GM18508 (cell line): Measurements from ENCODE around the gene POLR3E.
"Not testable (repeated sequence)": the region's sequence is repeated elsewhere in the genome, so short reads cannot be mapped to it uniquely, and the experiment has no call there.

Experiments used
- ATAC-seq: cut with Tn5 transposase; IDR thresholded peaks from one replicate; pipeline ENCODE4 v1.9.1; 2021; ENCODE audit warnings: moderate number of reproducible peaks; ENCODE audit not compliant: insufficient read depth, unreplicated experiment

The POLR3E gene

DNA sequence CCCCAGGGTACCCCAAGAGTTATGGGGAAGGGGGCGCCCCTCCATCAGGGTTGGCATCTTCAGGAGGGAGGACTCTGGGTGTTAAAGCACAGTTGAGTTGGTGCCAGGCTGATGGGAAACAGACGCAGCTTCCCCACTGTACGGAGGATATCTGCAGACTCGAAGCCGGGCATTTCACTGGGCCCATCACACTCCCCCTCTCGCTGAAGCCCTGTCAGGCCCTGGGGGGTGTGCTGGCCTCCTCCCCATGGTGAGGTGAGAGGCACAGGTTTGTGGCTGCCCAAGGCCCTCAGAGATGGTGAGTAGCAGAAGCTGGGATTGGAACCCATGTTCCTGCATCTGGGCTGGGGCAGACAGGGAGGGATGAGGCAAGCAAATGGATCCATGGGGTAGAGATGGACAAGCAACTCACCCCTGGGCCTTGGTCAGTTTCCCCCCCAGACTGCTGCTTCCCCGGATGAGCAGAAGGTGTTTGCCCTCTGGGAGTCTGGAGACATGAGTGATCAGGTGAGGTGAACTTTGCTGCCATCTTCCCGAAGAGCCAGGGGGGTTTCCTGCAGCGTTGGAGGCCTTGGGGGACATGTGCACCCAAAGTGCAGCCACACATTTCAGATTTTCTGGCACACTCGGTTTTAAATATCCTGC is 31.0 kb downstream of the POLR3E start:
- no peak for ATAC-seq

DNA sequence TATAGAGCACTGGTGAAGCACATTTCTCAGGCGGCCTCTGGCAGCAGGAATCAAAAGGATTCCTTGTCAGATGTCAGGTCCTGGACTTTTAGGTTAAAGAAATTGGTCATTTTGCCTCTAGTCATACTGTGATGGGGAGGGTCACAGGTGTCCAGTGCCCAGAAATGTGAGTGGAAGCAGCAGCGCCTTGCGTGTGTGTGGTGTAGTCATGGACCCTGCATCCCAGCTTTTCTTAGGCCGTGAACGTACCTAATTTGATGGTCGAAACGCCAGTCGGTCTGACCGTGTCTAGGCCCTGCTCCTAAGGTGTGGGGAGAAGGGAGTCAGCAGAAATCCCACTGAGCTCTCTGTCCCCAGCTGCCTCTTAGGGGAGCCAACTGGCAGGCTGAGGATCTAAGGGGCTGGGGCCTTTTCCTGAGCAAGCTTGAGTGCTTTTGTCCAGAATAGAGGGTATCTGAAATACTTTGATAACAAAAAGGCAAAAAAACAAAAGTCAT is 32.0 kb downstream of the POLR3E start:
- no peak for ATAC-seq

- no peak for ATAC-seq
These were observed 33.1 kb downstream of the POLR3E start for GRCh38 chr16:22330326-22330725.

- no peak for ATAC-seq
These were observed 36.3 kb downstream of the POLR3E start for GRCh38 chr16:22333457-22333994.

- no peak for ATAC-seq
These were observed 38.5 kb downstream of the POLR3E start for GRCh38 chr16:22335668-22336246.

GRCh38 chr16:22336581-22336980 is 39.4 kb downstream of the POLR3E start:
- ATAC-seq = no peak

- no peak for ATAC-seq
These were observed 39.8 kb downstream of the POLR3E start for GRCh38 chr16:22337045-22337444.

- ATAC-seq = no peak
These were observed 40.8 kb downstream of the POLR3E start for GRCh38 chr16:22337849-22338635.

DNA sequence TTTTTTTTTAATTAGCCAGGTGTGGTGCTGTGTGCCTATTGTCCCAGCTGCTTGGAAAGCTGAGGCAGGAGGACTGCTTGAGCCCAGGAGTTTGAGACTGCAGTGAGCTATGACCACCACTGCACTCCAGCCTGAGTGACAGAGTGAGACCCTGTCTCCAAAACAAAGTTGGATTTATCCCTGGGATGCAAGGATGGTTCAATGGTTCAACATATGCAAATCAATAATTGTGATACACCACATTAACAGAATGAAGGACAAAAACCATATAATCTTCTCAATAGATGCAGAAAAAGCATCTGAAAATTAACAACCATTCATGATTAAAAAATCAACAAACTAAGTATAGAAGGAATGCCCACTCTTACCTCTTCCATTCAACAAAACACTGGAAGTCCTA is 43.7 kb downstream of the POLR3E start:
- no peak for ATAC-seq

GRCh38 chr16:22342082-22342481 is 44.9 kb downstream of the POLR3E start:
- ATAC-seq = no peak

DNA sequence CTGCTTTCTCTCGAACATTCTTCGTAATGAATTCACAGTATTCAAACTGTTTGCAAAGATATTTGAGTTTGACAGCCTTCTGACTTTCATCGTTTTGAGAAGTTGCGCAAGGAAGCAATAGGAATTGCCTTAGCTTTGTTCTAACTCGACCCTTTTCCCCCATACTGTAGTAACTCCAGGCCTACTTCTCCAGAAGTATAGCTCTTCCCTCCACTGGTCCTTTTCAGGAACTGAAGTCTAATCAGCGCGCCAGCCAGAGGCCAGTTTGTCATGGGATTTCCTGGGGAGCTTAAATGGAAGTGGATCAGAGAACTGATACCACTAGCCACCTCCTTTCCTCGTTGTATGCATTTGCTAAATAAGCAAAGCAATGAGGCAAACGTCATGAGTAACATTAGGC is 49.3 kb downstream of the POLR3E start:
- ATAC-seq = no peak

GRCh38 chr16:22347100-22347820 is 50.1 kb downstream of the POLR3E start:
- no peak for ATAC-seq

GRCh38 chr16:22348291-22348690 is 51.1 kb downstream of the POLR3E start:
- no peak for ATAC-seq

DNA sequence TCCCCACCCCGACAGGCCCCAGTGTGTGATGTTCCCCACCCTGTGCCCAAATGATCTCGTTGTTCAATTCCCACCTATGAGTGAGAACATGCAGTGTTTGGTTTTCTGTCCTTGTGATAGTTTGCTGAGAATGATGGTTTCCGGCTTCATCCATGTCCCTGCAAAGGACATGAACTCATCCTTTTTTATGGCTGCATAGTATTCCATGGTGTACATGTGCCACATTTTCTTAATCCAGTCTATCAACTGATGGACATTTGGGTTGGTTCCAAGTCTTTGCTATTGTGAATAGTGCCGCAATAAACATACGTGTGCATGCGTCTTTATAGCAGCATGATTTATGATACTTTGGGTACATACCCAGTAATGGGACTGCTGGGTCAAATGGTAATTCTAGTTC is 53.8 kb downstream of the POLR3E start:
- ATAC-seq = not testable (repeated sequence)

DNA sequence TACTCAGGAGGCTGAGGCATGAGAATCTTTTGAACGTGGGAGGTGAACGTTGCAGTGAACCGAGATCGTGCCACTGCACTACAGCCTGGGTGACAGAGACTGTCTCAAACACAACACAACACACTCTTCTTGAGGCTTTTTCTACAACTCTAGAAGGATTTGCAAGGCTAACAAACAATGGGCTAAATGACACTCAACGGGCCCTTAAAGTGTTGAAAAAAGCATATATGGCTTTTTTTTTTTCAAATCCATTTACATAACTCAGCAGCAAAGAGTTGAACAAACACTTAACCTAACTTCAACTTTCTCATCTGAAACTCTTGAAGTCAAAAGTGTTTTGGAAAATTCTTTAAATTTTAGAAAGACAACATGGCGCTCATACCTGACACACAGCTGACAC is 54.9 kb downstream of the POLR3E start:
- no peak for ATAC-seq

GRCh38 chr16:22352723-22353122 is 55.5 kb downstream of the POLR3E start:
- no peak for ATAC-seq

GRCh38 chr16:22353191-22353919 is 56.1 kb downstream of the POLR3E start:
- no peak for ATAC-seq

DNA sequence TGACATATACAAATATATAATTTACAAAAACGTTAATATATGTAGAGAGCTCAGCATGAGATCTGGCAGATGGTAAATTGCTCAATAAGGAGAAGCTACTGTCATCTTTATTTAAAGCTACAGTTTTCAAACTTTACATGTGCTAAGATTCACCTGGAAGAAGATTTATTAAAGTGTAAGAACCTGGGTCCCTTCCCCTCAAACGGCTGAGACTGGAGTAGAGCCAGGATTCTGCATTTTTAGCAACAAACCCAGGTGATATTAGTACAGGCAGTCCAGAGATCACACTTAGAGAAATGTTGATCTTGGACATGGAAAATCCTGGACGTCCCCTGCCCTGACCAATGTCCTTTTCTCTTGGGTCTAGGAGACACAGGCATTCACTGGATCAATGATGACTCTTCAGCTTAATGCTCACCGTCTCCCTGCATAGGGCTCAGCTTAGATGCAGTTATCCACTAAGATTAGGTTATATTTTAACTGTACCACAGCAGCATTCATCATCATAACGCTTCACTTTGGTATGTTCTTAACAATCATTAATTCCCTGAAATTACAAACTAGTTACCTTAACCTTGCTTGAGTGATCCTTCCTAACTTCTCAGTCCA is 56.8 kb downstream of the POLR3E start:
- ATAC-seq = no peak

DNA sequence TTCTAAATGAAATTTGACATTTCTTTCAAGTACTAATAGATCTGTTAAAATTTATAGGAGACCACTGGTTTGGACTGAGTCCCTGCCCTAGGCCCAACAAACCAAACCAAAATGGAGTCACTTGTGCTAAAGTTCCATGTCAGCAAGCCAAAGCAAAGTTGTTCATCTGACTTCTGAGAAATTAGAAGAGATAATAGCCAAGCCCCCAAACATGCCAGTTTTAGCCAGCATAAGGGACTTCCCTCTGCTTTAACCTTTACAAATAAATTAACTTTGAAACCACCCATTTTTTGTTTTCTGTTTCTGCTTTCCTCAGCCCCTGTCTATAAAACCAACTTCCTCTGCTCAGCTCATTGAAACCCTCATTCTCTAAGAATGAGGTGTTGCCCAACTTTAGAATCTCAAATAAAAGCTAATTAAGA is 58.3 kb downstream of the POLR3E start:
- no peak for ATAC-seq
